A172 (cell line): ENCODE measurements around the gene SCYGR8. TPM values are rescaled to one million over a fixed set of nuclear protein-coding genes. Genes with fewer than 3 reads are reported as not detected.
"Not testable (repeated sequence)": the region's sequence is repeated elsewhere in the genome, so short reads cannot be mapped to it uniquely, and the experiment has no call there.

Experiments
- DNase-seq: peaks from one replicate; pipeline ENCODE4 v3.0.0-alpha.2; 2015; ENCODE audit warnings: low spot score
- total RNA-seq: library from RNA; depleted of rRNA; stranded (reverse); fragments of >200 nt; shearing (Covaris generic); gene quantifications from 2 replicates; pipeline ENCODE4 v1.2.3, GENCODE V29; 2014; rRNA removed

The SCYGR8 gene, protein sequence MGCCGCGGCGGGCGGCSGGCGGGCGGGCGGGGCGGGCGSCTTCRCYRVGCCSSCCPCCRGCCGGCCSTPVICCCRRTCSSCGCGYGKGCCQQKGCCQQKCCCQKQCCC
- total RNA-seq, result not detected in 2 replicates

- no peak for DNase-seq
Measured at GRCh38 chr2:227745594-227745993, at the start of gene SCYGR8. Gene SCYGR8, plus strand, starts transcription at chr2:227745894. Its CDS starts 0 bp downstream, at chr2:227745894.

GRCh38 chr2:227696990-227697679, 48.6 kb upstream of the SCYGR8 start:
- no peak for DNase-seq

- DNase-seq, result peak; percentile 19
Measured at GRCh38 chr2:227701556-227701955, 44.1 kb upstream of the SCYGR8 start.

DNA sequence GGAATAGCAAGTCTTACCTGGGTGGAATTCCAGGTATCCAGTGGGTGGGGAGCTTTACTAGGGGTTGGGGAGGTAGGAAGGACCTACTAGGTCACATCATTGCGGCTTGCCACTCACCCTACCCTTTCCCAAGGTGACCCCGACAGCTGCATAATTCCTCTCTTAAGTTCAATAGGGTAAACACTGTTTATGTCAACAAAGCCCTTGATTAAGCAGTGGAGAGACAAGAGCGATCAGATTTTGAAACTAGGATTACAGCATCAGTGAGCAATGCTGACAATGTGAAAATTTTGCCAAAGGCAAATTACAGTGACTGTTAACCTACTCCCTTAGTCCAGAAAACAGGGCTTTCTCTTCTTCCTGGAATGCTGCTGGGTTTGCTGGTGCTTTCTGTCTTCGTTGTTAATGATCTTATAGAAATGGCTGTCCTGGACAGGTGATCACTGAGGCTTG, 42.4 kb upstream of the SCYGR8 start:
- peak; percentile 40 for DNase-seq

DNA sequence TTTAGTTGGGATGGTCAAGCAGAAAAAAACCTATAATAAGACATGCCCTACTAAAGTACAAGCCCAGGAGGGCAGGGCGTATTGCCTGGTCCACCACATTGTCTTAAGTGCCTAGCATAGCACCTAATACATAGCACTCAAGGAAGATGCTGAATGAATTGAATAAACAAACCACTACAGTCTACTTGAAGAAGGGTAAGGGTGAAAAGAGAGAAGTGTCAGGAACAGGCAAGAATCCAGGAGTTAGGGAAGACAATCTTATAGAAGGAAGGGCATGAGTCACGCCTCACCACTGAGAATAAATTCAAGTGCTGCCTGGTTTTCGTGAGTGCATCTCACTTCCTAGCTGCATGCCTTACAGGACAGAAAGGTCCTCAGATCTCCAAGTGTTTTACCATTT, 41.7 kb upstream of the SCYGR8 start:
- DNase-seq, result peak; percentile 57

DNA sequence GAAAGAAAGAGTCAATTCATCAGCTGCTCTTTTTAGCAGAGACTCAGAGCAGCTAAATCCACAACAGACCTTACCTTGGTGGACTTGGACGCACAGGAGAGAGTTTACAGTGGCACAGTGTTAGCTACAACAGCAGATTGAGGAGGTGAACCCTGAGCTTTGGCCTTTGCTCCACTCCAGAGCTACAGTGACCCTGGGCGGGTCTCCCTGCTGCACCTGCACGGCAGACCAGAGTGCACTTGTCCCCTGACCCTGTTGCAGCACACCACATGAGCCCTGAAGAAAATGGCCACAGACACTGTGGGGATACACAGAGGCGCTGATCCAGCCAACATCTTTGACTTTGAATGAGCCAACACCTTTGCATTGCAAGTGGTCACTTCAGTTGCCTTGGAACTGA, 38.8 kb upstream of the SCYGR8 start:
- no peak for DNase-seq

DNA sequence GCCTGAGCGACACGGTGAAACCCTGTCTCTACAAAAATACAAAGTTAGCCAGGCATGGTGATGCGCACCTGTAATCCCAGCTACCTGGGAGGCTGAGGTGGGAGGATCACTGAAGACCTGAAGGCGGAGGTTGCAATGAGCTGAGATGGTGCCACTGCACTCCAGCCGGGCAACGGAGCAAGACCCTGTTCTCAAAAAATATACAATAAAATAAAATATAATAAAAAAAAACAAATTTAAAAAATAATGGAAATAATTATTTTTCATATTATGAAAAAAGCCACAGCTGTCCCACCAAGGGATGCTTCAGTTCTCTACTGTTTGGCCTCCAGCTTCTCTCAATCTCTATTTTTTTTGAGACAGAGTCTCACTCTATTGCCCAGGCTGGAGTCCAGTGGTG, 38.3 kb upstream of the SCYGR8 start:
- no peak for DNase-seq

DNA sequence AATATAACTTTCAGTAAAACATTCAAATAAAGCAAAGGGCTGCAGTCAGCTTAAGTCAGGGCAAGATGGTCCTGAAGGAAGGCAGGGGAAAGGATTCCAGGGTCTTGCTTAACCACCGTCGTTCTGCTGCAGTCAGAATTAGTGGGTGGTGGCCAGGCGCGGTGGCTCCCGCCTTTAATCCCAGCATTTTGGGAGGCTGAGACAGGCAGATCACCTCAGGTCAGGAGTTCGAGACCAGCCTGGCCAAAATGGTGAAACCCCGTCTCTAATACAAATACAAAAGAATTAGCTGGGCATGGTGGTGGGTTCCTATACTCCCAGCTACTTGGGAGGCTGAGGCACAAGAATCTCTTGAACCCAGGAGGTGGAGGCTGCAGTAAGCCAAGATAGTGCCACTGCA, 34.7 kb upstream of the SCYGR8 start:
- DNase-seq, result no peak

- no peak for DNase-seq
Measured at GRCh38 chr2:227713291-227713690, 32.4 kb upstream of the SCYGR8 start.

DNA sequence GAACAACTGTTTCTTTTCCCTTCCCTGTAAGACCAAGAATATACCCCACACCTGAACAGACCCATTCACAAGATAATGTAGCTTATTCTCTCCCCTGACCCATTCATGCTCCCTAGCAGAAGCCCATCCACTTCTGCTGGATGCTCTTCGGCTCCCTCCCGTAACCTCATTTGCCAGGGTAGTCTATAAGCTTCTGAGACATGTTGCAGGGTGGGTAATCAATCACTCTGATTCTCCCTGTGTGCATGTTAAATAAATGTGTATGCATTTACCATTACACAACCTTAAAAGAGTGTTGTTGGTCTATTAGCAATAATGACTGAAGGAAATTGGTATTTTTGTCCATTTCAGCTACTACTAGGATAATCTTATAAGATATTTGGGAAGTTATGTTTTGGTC, 29.2 kb upstream of the SCYGR8 start:
- no peak for DNase-seq

DNA sequence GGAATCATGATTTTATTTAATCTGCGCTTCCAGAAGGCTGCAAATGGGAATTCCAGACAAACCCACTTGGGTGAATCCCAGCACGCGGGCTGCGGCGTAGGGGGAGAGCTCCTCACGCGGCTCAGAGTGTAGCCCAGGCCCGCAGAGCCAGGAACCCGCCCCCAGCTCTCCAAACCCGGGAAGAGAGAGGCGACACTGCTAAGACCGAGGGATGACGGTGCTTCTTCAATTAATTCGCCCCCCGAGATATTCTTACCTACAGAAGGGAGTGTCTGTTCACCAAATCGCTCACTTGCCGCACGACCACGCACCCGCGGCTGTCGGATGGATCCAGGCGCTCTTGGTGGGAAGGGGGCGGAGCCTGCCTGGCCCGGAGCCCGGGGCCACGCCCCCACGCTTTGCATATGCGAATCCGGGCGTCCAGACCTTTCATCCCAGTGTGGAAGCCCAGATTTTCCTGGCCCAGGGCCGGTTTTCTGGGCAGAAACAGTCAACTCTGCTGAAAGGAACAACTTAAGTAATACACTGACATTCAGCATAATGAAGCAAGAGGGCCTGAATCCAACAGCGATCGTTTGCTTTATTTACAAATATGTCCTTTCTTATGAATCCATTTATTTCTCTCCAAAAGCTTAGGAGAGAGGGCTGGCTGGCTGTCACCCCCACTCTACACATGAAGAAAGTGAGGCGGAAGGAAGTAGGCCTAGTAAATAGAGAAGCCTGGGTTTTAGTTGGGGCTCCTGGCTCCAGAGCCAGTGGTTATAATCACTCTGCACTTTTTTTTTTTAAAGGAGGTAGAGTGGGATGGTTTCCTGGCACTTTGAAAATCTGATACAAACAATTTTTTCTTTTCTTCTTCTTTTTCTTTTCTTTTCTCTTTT, 27.8 kb upstream of the SCYGR8 start, which contains the start of gene SLC19A3:
Gene SLC19A3 (minus strand): TSS at position 342 of the 881 bp plus-strand sequence. CDS start 15,710 bp downstream, outside the sequence.
- DNase-seq, result peak; percentile 59

- no peak for DNase-seq
Measured at GRCh38 chr2:227719641-227720040, 26.1 kb upstream of the SCYGR8 start.

- DNase-seq, result no peak
Measured at GRCh38 chr2:227720680-227721079, 25.0 kb upstream of the SCYGR8 start.

- not testable (repeated sequence) for DNase-seq
Measured at GRCh38 chr2:227722821-227723220, 22.9 kb upstream of the SCYGR8 start.

DNA sequence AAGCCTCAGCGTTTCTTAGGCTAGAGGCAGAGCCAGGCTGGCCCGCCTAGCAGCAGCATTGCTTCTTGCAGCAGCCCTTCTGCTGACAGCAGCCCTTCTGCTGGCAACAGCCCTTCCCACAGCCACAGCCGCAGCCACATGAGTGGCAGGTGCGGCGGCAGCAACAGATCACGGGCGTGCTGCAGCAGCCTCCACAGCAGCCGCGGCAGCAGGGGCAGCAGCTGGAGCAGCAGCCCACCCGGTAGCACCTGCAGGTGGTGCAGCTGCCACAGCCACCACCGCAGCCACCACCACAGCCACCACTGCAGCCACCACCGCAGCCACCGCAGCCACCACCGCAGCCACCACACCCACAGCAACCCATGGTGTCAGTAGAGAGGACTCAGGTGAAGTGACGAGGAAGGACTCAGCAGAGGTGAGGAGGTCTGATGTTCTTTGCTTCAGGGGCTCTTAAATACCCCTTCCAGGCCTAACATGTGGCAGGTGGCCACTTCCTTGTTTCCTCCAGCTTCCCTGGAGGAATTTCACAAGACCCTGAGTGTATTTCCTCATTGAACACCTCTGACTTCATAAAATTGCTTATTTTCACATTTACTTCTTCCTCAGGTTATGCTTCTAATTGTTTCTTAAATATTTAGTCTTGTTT, 21.2 kb upstream of the SCYGR8 start, which contains the start of gene SCYGR6:
Gene SCYGR6 (minus strand): TSS at position 364 of the 646 bp plus-strand sequence. CDS start 0 bp downstream, at position 364.
- no peak for DNase-seq

GRCh38 chr2:227728035-227728434, 17.7 kb upstream of the SCYGR8 start, which contains the start of gene SCYGR7:
Gene SCYGR7, plus strand, starts transcription at chr2:227728335. Its CDS starts 0 bp downstream, at chr2:227728335.
- DNase-seq, result no peak

GRCh38 chr2:227739351-227739750, 6.3 kb upstream of the SCYGR8 start:
- no peak for DNase-seq

DNA sequence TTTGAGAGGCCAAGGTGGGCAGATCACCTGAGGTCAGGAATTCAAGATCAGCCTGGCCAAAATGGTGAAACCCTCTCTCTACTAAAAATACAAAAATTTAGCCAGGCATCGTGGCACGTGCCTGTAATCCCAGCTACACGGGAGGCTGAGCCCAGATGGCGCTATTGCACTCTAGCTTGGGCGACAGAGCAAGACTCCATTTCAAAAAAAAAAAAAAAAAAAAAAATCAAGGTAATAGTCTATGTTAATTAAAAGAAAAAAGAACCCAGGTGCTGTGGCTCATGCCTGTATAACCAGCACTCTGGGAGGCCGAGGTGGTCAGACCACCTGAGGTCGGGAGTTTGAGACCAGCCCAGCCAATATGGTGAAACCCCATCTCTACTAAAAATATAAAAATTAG, 5.0 kb upstream of the SCYGR8 start:
- not testable (repeated sequence) for DNase-seq

DNA sequence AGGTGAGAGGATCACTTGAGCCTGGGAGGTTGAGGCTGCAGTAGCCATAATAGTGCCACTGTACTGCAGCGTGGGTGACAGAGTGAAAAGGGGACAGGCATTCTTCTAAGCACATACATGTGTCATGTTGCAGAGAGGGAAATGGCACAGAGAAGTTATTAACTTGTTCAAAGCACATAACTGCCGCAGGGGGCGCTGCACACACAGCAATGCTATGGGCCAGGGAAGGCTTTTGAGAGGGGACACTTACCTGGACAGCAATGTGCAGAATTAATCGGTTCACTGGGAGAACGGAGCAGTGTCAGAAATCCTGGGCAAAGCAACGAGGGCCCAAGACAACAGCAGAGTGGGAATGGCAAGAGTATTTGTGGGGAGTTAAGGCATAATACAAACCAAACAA, 2.4 kb downstream of the SCYGR8 start:
- no peak for DNase-seq

DNA sequence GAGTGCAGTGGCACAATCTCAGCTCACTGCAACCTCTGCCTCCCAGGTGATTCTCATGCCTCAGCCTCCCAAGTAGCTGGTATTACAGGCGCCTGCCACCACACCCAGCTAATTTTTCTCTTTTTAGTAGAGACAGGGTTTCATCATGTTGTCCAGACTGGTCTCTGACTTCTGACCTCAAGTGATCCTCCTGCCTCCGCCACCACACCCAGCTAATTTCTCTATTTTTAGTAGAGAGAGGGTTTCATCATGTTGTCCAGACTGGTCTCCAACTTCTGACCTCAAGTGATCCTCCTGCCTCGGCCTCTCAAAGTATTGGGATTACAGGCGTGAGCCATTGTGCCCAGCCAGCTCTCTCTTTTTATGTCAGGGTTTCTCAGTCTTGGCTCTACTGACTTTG, 10.6 kb downstream of the SCYGR8 start:
- DNase-seq, result not testable (repeated sequence)

- DNase-seq, result no peak
Measured at GRCh38 chr2:227759411-227760118, 13.9 kb downstream of the SCYGR8 start.
